Sigmoid colon (tissue), 7 donors: ENCODE data around the gene OR6S1. TPM values are rescaled to one million over a fixed set of nuclear protein-coding genes. Genes with fewer than 3 reads are reported as not detected.
"Not testable (repeated sequence)": the region's sequence is repeated elsewhere in the genome, so short reads cannot be mapped to it uniquely, and the experiment has no call there.

Source experiments
- DNase-seq: peaks from one replicate; pipeline ENCODE4 v3.0.0-alpha.2; 2019
- H3K27ac ChIP-seq, 4 donors: fragments of 200-600 bp; sonication (generic); one replicate each; pipeline ENCODE4 v1.5.1; 2016 to 2019; ENCODE audit warnings: mild to moderate bottlenecking in 1 of 4
- H3K27me3 ChIP-seq, 3 donors: fragments of 200-600 bp; sonication (generic); one replicate each; pipeline ENCODE4 v1.5.1; 2019; ENCODE audit warnings: mild to moderate bottlenecking in 1 of 3
- H3K36me3 ChIP-seq, 4 donors: fragments of 200-600 bp; sonication (generic); one replicate each; pipeline ENCODE4 v1.5.1; 2016 to 2019
- H3K4me1 ChIP-seq, 4 donors: fragments of 200-600 bp; sonication (generic); one replicate each; pipeline ENCODE4 v1.5.1; 2017 to 2019
- H3K4me3 ChIP-seq, 4 donors: fragments of 200-600 bp; sonication (generic); one replicate each; pipeline ENCODE4 v1.5.1; 2017 to 2019; ENCODE audit warnings: mild to moderate bottlenecking in 2 of 4, moderate library complexity in 1 of 4
- H3K9me3 ChIP-seq, 4 donors: fragments of 200-600 bp in 3 of 4; sonication (generic) in 3 of 4; one replicate each; pipeline versions ENCODE4 v1.5.1 to v1.6.1; 2013 to 2019
- EP300 ChIP-seq, 4 donors: sonication (generic); formaldehyde crosslinking; IDR thresholded peaks; one replicate each; pipeline ENCODE4 v1.6.1; 2017; ENCODE audit warnings: antibody characterized with exemption in 4 of 4
- POLR2A ChIP-seq, 2 donors: fragments of 450-650 bp; IDR thresholded peaks; one replicate each; pipeline ENCODE4 v1.6.1; 2016; ENCODE audit warnings: antibody characterized with exemption in 2 of 2, mild to moderate bottlenecking in 2 of 2, moderate library complexity in 2 of 2
- POLR2AphosphoS5 ChIP-seq, 4 donors: sonication (generic); formaldehyde crosslinking; IDR thresholded peaks; one replicate each; pipeline ENCODE4 v1.6.1; 2017; ENCODE audit warnings: antibody characterized with exemption in 4 of 4
- whole genome bisulfite sequencing, 2 donors: extraction: QIAGEN DNeasy Blood & Tissue Kit; methylation state at CpG; one replicate each; pipeline ENCODE4 v1.1.7; 2013; 5-methylcytosine and 5-hydroxymethylcytosine counted together
- intact Hi-C: fragments of 100-400 bp; cut with DNase I; formaldehyde crosslinking; loops from one replicate; pipeline ENCODE4 v1.15.1; 2023
- polyA plus RNA-seq, 3 donors: library from polyadenylated mRNA; stranded (reverse); fragments of 200-250 nt; gene quantifications; one replicate each; pipeline ENCODE4 v1.2.3, GENCODE V29; 2013
- total RNA-seq, 4 donors: library from RNA; depleted of rRNA; stranded (reverse); fragments of >200 nt; gene quantifications; one replicate each; pipeline ENCODE4 v1.1.0, GENCODE V29; 2016
- TF ChIP-seq, protein P1 (sequence below), 4 experiments: fragments of 450-650 bp in 3 of 4; fragments of 200-600 bp in 1 of 4; IDR thresholded peaks; one replicate each; pipeline ENCODE4 v1.5.1; 2016 to 2019; ENCODE audit warnings: antibody characterized with exemption in 4 of 4, mild to moderate bottlenecking in 3 of 4, moderate library complexity in 2 of 4
- donor health status: healthy with polysubstance abuse.
- donor health status: Bipolar disorder and iron deficiency.
- donor health status: healthy.

The OR6S1 gene
- total and polyA plus RNA-seq, 7 donors, result not detected

DNA sequence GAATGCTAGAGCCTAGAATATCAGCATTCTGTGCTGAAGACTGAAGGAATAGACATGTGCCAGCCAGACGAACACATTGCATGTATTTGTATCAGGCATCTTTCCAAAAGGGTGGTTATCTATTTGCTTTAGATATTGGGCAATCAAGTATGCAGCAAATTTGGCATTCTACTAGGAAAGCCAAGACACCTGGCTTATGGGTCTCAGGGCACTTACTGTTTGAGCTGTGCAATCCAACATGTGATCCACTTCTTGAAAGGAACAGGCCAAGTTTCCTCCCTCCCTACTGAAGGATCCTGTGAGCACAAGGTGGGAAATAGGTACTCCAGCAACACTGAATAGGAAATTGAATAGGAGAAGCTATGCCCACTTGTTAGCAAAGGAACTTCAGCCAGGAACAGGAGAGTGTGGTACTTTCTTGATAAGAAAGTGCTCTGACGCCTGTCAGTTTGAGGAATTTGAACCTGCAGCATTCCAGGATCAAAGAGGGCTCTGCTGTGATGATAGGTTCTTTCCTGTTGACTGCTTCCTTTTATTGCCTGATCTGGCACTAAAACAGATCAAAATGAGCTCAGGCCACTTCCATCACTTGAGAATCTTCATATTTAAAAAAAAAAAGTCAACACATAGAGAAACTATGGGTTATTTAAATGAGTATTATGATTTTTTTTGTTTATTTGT lies 20.6 kb downstream of the OR6S1 start:
- intact Hi-C loops, result no loop called here
- H3K27me3 ChIP-seq, result peaks cover 0 to 7% (median 0%) of the 10 kb centered on the region in 3 donors
- peaks cover 0 to 14% (median 13%) of the 10 kb centered on the region in 4 donors for H3K4me1 ChIP-seq
- no peak for DNase-seq
- WGBS, 2 donors, result 14 to 66% methylated on average over 2 of the region's 2 CpGs
- H3K36me3 ChIP-seq, result no peaks in the 10 kb centered on the region
- no peaks in the 10 kb centered on the region for H3K9me3 ChIP-seq
- TF ChIP-seq POLR2AphosphoS5 (IDR thresholded peaks at IDR 0.05) (no peak), EP300 (IDR thresholded peaks at IDR 0.05) (no peak), POLR2A (IDR thresholded peaks at IDR 0.05) (no peak)
- TF ChIP-seq, protein P1, sequence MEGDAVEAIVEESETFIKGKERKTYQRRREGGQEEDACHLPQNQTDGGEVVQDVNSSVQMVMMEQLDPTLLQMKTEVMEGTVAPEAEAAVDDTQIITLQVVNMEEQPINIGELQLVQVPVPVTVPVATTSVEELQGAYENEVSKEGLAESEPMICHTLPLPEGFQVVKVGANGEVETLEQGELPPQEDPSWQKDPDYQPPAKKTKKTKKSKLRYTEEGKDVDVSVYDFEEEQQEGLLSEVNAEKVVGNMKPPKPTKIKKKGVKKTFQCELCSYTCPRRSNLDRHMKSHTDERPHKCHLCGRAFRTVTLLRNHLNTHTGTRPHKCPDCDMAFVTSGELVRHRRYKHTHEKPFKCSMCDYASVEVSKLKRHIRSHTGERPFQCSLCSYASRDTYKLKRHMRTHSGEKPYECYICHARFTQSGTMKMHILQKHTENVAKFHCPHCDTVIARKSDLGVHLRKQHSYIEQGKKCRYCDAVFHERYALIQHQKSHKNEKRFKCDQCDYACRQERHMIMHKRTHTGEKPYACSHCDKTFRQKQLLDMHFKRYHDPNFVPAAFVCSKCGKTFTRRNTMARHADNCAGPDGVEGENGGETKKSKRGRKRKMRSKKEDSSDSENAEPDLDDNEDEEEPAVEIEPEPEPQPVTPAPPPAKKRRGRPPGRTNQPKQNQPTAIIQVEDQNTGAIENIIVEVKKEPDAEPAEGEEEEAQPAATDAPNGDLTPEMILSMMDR (IDR thresholded peaks at IDR 0.05), result no peak
- H3K4me3 ChIP-seq, result no peak overlapping the region
- no peak overlapping the region for H3K27ac ChIP-seq

DNA sequence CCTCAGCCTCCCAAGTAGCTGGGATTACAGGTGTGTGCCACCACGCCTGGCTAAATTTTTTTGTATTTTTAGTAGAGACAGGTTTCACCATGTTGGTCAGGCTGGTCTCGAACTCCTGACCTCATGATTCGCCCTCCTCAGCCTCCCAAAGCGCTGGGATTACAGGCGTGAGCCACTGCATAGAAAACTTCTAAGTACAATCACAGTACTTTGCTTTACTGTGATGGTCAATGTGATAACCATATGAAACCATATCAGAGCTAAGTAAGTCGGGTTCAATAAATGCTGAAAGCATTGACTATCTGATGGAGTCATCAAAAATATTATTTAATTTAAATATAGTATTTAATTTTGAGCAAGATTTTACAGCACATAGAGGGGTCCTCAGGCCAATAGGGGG lies 21.8 kb downstream of the OR6S1 start:
- intact Hi-C loops, result loop anchor here (10.0 kb wide), 1 partner anchor 475 kb away; the partner anchor contains the start of gene ZNF219
- not testable (repeated sequence) for H3K27ac ChIP-seq, DNase-seq

DNA sequence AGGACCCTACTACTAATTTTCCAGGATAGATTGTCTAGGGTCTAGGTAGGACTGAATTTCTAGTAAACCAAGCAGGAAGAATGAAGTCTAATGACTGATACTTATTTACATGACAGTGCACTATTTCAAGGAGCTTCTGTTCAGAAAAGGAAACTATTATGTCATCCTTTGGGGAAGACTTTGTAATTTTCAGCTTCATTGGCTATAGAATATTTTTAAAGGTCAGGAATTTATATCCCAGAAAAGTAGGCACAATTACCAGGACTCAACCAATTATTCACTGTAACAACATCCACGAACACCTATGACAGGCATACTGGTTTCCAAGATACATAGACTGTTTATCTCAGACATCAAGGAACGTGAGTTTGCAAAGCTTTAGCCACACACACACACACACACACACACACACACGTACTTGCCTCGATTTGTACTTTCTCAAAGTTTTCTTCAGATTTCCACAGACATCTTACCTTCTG lies 23.2 kb downstream of the OR6S1 start:
- Histone ChIP-seq H3K27me3 (peaks cover 0 to 4% (median 0%) of the 10 kb centered on the region in 3 donors), H3K36me3 (no peaks in the 10 kb centered on the region), H3K27ac (no peak overlapping the region), H3K4me3 (no peak overlapping the region), H3K4me1 (peaks cover under 1 to 17% (median 7%) of the 10 kb centered on the region in 4 donors), H3K9me3 (no peaks in the 10 kb centered on the region)
- TF ChIP-seq POLR2AphosphoS5 (IDR thresholded peaks at IDR 0.05), result no peak
- no peak for TF ChIP-seq EP300 (IDR thresholded peaks at IDR 0.05)
- TF ChIP-seq, protein P1 (IDR thresholded peaks at IDR 0.05), result no peak
- no peak for TF ChIP-seq POLR2A (IDR thresholded peaks at IDR 0.05)
- WGBS, 2 donors, result 67 to 73% methylated on average over 4 of the region's 4 CpGs
- no peak for DNase-seq
- intact Hi-C loops, result loop anchor here (10.0 kb wide), 1 partner anchor 476 kb away; the partner anchor contains the start of gene ZNF219

More for the DNA sequence above, 21.8 kb downstream of the OR6S1 start:
- not testable (repeated sequence) for H3K36me3 ChIP-seq, H3K9me3 ChIP-seq, H3K4me1 ChIP-seq, H3K4me3 ChIP-seq, H3K27me3 ChIP-seq
- 92 to 94% methylated on average over 6 of the region's 6 CpGs for WGBS, 2 donors

DNA sequence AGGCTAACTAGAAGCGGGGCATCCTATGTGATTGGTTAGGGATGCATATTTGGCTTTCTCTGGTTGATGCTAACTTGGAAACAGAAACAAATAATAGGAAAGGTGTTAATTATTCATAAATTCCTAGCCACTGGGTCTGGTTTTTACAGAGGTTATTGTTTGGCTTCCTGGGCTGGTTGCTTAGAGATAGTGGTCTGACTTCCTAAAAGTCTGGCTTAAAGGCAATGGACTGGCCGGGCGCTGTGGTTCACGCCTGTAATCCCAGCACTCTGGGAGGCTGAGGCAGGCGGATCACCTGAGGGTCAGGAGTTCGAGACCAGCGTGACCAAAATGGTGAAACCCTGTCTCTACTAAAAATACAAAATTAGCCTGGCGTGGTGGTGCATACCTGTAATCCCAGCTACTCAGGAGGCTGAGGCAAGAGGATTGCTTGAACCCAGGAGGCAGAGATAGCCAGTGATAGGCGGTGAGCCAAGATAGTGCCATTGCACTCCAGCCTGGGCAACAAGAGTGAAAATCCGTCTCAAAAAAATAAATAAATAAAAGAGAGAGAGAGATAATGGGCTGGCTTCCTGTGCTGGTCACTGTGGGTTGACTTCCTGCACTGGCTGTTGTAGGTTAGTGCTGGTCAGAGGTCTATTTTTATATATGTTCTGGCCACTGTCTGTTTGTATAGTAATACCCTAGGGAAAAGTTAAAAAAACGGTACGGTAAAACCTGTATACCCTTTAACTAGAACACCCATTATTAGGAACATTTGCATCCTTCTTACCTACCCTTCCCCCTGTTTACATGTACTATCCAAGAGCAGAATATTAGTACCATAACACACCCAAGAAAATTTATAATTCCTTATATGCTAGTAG lies 24.1 kb downstream of the OR6S1 start:
- H3K27me3 ChIP-seq, result no peaks in the 10 kb centered on the region
- no peaks in the 10 kb centered on the region for H3K9me3 ChIP-seq
- intact Hi-C loops, result loop anchor here (10.0 kb wide), 1 partner anchor 477 kb away; the partner anchor contains the start of gene ZNF219
- 81 to 87% methylated on average over 12 of the region's 12 CpGs for WGBS, 2 donors
- TF ChIP-seq EP300 (IDR thresholded peaks at IDR 0.05) (no peak), POLR2AphosphoS5 (IDR thresholded peaks at IDR 0.05) (no peak), POLR2A (IDR thresholded peaks at IDR 0.05) (no peak)
- TF ChIP-seq, protein P1 (IDR thresholded peaks at IDR 0.05), result no peak
- H3K4me1 ChIP-seq, result peaks cover 3 to 10% (median 9%) of the 10 kb centered on the region in 4 donors
- H3K36me3 ChIP-seq, result no peaks in the 10 kb centered on the region
- no peak overlapping the region for H3K4me3 ChIP-seq
- no peak for DNase-seq
- H3K27ac ChIP-seq, result no peak overlapping the region

DNA sequence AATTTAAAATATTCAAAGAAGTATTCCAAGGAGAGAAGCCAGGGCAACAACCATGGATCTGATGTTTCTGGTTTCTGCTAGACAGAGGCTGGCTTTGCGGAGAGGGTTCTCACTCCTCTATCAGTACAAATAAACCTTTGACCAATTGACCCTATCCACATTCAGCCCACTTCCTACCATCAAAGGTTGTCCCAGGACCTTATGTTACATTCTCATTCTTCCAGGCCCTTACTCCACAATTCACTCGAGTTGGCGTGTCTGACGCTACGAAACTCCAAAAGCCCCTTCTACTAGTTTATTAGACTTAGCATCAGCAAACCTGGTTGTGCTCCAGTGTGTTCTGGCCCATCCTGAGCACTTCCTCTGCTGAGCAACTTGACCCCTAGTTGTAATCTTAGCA lies 25.5 kb downstream of the OR6S1 start:
- Histone ChIP-seq H3K9me3 (no peaks in the 10 kb centered on the region), H3K36me3 (no peaks in the 10 kb centered on the region), H3K4me1 (peaks cover 3 to 16% (median 10%) of the 10 kb centered on the region in 4 donors), H3K27ac (no peak overlapping the region), H3K27me3 (no peaks in the 10 kb centered on the region), H3K4me3 (no peak overlapping the region)
- intact Hi-C loops, result loop anchor here (10.0 kb wide), 1 partner anchor 479 kb away; the partner anchor contains the start of gene ZNF219
- DNase-seq, result no peak
- TF ChIP-seq POLR2A (IDR thresholded peaks at IDR 0.05) (no peak), EP300 (IDR thresholded peaks at IDR 0.05) (no peak), POLR2AphosphoS5 (IDR thresholded peaks at IDR 0.05) (no peak)
- TF ChIP-seq, protein P1 (IDR thresholded peaks at IDR 0.05), result no peak
- WGBS, 2 donors, result 90 to 93% methylated on average over 5 of the region's 5 CpGs
